Measurements from ENCODE around the gene BTNL3. TPM values are rescaled to one million over a fixed set of nuclear protein-coding genes. Genes with fewer than 3 reads are reported as not detected.

The BTNL3 gene
- total and polyA plus RNA-seq, 2 experiments from 2014 or later: 0.08 TPM; not detected in 1

DNA sequence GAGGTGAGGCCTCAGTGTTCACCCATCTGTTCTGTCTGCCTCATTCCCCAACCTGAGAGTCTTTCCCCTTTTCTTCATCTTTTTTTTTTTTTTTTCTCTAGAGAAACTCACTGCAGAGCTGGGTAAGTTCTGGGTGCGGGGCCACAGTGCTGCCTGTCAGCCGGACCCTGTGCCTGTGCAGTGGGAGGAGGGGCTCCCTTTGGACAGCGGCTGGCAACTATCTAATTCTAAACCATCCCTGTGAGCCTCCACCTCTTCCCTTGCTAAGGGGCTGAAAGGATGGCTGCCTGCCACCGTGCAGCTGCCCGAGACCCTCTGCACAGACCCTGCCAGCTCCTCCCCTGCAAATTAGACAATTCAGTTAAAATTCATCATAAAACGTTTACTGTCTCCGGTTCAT, 65.5 kb downstream of the BTNL3 start:
- H3K27ac Mint-ChIP-seq: no peak overlapping the region
- Histone ChIP-seq H3K4me3 (peak overlapping the region; percentile 82), H3F3A (replicated peaks; ENCODE audit: low read depth) (0 out of 2 replicates have a peak, but pooled peaks cover 9% of the 10 kb centered on the region), H3K27ac (ENCODE audit: low read depth) (no peak overlapping the region), H3K4me1 (ENCODE audit: insufficient read depth) (peaks cover 24% of the 10 kb centered on the region), H3K27me3 (ENCODE audit: insufficient read depth) (peaks cover 100% of the 10 kb centered on the region), H2AFZ (peak overlapping the region; percentile 97; the same call in 1 of the 2 replicates), H3K36me3 (ENCODE audit: insufficient read depth) (no peaks in the 10 kb centered on the region), H4K20me1 (replicated peaks; ENCODE audit: insufficient read depth) (peaks cover 5% of the 10 kb centered on the region), H3K4me2 (peak overlapping the region; percentile 96), H3K79me2 (replicated peaks; ENCODE audit: insufficient read depth) (no peaks in the 10 kb centered on the region), H3K9me2 (ENCODE audit: insufficient read depth) (no peaks in the 10 kb centered on the region)
- peak; percentile 10 for ATAC-seq
- peaks cover 21% of the 10 kb centered on the region for H3K4me1 Mint-ChIP-seq
- peak overlapping the region; percentile 81 for H3K4me3 Mint-ChIP-seq
- DNase-seq (ENCODE audit: low spot score): no peak
- no peaks in the 10 kb centered on the region; the same call in 2 of the 3 replicates for H3K9me3 Mint-ChIP-seq
- H3K36me3 Mint-ChIP-seq (ENCODE audit: low read depth): no peaks in the 10 kb centered on the region; the same call in 2 of the 3 replicates
- TF ChIP-seq, protein P1, sequence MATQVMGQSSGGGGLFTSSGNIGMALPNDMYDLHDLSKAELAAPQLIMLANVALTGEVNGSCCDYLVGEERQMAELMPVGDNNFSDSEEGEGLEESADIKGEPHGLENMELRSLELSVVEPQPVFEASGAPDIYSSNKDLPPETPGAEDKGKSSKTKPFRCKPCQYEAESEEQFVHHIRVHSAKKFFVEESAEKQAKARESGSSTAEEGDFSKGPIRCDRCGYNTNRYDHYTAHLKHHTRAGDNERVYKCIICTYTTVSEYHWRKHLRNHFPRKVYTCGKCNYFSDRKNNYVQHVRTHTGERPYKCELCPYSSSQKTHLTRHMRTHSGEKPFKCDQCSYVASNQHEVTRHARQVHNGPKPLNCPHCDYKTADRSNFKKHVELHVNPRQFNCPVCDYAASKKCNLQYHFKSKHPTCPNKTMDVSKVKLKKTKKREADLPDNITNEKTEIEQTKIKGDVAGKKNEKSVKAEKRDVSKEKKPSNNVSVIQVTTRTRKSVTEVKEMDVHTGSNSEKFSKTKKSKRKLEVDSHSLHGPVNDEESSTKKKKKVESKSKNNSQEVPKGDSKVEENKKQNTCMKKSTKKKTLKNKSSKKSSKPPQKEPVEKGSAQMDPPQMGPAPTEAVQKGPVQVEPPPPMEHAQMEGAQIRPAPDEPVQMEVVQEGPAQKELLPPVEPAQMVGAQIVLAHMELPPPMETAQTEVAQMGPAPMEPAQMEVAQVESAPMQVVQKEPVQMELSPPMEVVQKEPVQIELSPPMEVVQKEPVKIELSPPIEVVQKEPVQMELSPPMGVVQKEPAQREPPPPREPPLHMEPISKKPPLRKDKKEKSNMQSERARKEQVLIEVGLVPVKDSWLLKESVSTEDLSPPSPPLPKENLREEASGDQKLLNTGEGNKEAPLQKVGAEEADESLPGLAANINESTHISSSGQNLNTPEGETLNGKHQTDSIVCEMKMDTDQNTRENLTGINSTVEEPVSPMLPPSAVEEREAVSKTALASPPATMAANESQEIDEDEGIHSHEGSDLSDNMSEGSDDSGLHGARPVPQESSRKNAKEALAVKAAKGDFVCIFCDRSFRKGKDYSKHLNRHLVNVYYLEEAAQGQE (IDR thresholded peaks at IDR 0.05; ENCODE audit: unreplicated experiment): no peak
- no peak for TF ChIP-seq STAT1 (IDR thresholded peaks at IDR 0.05; ENCODE audit: unreplicated experiment)
- H3K27me3 Mint-ChIP-seq (ENCODE audit: insufficient read depth, low read depth, poor library complexity): peaks cover 89% of the 10 kb centered on the region

DNA sequence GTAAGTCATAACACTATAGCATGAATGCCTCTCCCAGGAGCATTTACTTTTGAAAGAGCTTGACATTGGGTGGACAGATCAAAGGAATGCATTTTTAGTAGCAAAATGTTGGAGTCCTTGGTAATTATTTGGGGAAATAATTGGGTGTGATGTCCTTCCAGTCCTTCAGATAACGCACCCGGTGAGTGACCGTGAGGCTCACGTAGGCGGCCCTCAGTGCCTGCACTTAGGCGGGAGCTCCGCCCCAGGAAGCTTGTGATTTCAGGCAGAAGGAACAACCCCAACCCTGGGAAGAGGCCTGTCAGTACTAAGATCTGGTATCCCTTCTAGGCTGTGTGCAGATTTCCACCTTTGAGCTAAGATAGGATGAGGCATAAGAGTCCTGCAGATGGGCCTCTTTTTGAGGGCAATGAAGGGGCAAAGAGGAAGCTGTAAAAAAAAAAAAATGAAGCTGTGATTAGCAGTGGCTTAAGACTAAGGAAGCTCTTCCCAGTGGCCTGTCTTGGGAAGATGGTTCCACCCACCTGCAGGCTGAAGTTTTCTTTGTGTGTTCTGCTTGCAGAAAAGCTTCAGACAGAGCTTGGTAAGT, 66.3 kb downstream of the BTNL3 start:
- peak overlapping the region; percentile 81 for H3K4me3 Mint-ChIP-seq
- ATAC-seq (peak; percentile 6; the same call in 1 of the 3 replicates), DNase-seq (ENCODE audit: low spot score) (no peak)
- Histone ChIP-seq H2AFZ (no peak overlapping the region), H3K4me3 (peak overlapping the region; percentile 82), H3F3A (replicated peaks; ENCODE audit: low read depth) (0 out of 2 replicates have a peak, but pooled peaks cover 9% of the 10 kb centered on the region), H3K27me3 (ENCODE audit: insufficient read depth) (peaks cover 100% of the 10 kb centered on the region), H3K27ac (ENCODE audit: low read depth) (no peak overlapping the region), H3K9me2 (ENCODE audit: insufficient read depth) (no peaks in the 10 kb centered on the region), H3K4me2 (peak overlapping the region; percentile 96), H3K79me2 (replicated peaks; ENCODE audit: insufficient read depth) (no peaks in the 10 kb centered on the region), H3K36me3 (ENCODE audit: insufficient read depth) (no peaks in the 10 kb centered on the region), H3K4me1 (ENCODE audit: insufficient read depth) (peaks cover 24% of the 10 kb centered on the region), H4K20me1 (replicated peaks; ENCODE audit: insufficient read depth) (peaks cover 6% of the 10 kb centered on the region)
- H3K9me3 Mint-ChIP-seq: no peaks in the 10 kb centered on the region; the same call in 1 of the 3 replicates
- TF ChIP-seq JUNB (IDR thresholded peaks at IDR 0.05; ENCODE audit: unreplicated experiment) (no peak), POLR2AphosphoS5 (IDR thresholded peaks at IDR 0.05; ENCODE audit: low read depth) (no peak), ZNF114 (CRISPR knock-in tag; IDR thresholded peaks at IDR 0.05) (no peak)
- TF ChIP-seq, protein P1 (IDR thresholded peaks at IDR 0.05; ENCODE audit: unreplicated experiment): no peak
- H3K27ac Mint-ChIP-seq: no peak overlapping the region
- peaks cover 21% of the 10 kb centered on the region for H3K4me1 Mint-ChIP-seq
- peaks cover 92% of the 10 kb centered on the region for H3K27me3 Mint-ChIP-seq (ENCODE audit: insufficient read depth, low read depth, poor library complexity)
- H3K36me3 Mint-ChIP-seq (ENCODE audit: low read depth): no peaks in the 10 kb centered on the region; the same call in 2 of the 3 replicates

Small RNAs within 50 kb of the gene (microRNA-seq; reads per million reads assigned to microRNA genes)
- not detected for gene MIR8089

Small RNAs within 50 kb of the gene (small RNA-seq; reads per million reads assigned to genes)
- gene MIR8089 (ENCODE audit: low replicate concordance): not detected
- not detected for gene RNU6-1036P (ENCODE audit: low replicate concordance)
- not detected for gene RPS29P12 (ENCODE audit: low replicate concordance)

Other genes with a start within 250 kb of the BTNL3 start
- gene OR2Y1, start 248.8 kb upstream of the BTNL3 start, total RNA-seq (2014; rRNA removed; shearing (Covaris generic)): not detected in 2 replicates
- not detected in 2 replicates for gene OR2Y1, start 248.8 kb upstream of the BTNL3 start, polyA plus RNA-seq (2016; fragmentation: Nextera tagmentation; extraction: Ambion mirVana)
- 81.4 and 97.5 TPM in 2 replicates for gene MGAT1, start 186.0 kb upstream of the BTNL3 start, total RNA-seq (2014; rRNA removed; shearing (Covaris generic))
- gene MGAT1, start 186.0 kb upstream of the BTNL3 start, polyA plus RNA-seq (2016; fragmentation: Nextera tagmentation; extraction: Ambion mirVana): 23.6 and 23.7 TPM in 2 replicates
- gene ZFP62, start 127.6 kb upstream of the BTNL3 start, total RNA-seq (2014; rRNA removed; shearing (Covaris generic)): 29.6 and 32.9 TPM in 2 replicates
- 33.2 and 33.7 TPM in 2 replicates for gene ZFP62, start 127.6 kb upstream of the BTNL3 start, polyA plus RNA-seq (2016; fragmentation: Nextera tagmentation; extraction: Ambion mirVana)
- 0.85 TPM in 1 of 2 replicates, not detected in the other for gene BTNL8, start 89.7 kb upstream of the BTNL3 start, total RNA-seq (2014; rRNA removed; shearing (Covaris generic))
- gene BTNL8, start 89.7 kb upstream of the BTNL3 start, polyA plus RNA-seq (2016; fragmentation: Nextera tagmentation; extraction: Ambion mirVana): 0.23 TPM in 1 of 2 replicates, not detected in the other
- 2.8 and 3.4 TPM in 2 replicates for gene BTNL9, start 51.4 kb downstream of the BTNL3 start, total RNA-seq (2014; rRNA removed; shearing (Covaris generic))
- gene BTNL9, start 51.4 kb downstream of the BTNL3 start, polyA plus RNA-seq (2016; fragmentation: Nextera tagmentation; extraction: Ambion mirVana): 0.21 and 0.37 TPM in 2 replicates
- gene OR2V1, start 142.3 kb downstream of the BTNL3 start, total RNA-seq (2014; rRNA removed; shearing (Covaris generic)): not detected in 2 replicates
- not detected in 2 replicates for gene OR2V1, start 142.3 kb downstream of the BTNL3 start, polyA plus RNA-seq (2016; fragmentation: Nextera tagmentation; extraction: Ambion mirVana)
- not detected in 2 replicates for gene OR2V2, start 158.7 kb downstream of the BTNL3 start, total RNA-seq (2014; rRNA removed; shearing (Covaris generic))
- gene OR2V2, start 158.7 kb downstream of the BTNL3 start, polyA plus RNA-seq (2016; fragmentation: Nextera tagmentation; extraction: Ambion mirVana): not detected in 2 replicates
- 0.56 and 0.66 TPM in 2 replicates for gene TRIM7, start 216.3 kb downstream of the BTNL3 start, total RNA-seq (2014; rRNA removed; shearing (Covaris generic))
- 0.37 and 0.53 TPM in 2 replicates for gene TRIM7, start 216.3 kb downstream of the BTNL3 start, polyA plus RNA-seq (2016; fragmentation: Nextera tagmentation; extraction: Ambion mirVana)
- gene TRIM41, start 234.4 kb downstream of the BTNL3 start, total RNA-seq (2014; rRNA removed; shearing (Covaris generic)): 8.7 and 9.7 TPM in 2 replicates
- gene TRIM41, start 234.4 kb downstream of the BTNL3 start, polyA plus RNA-seq (2016; fragmentation: Nextera tagmentation; extraction: Ambion mirVana): 6.2 and 7.3 TPM in 2 replicates

Measured in GM23338 (cell line).